IMR-90 (cell line): ENCODE data around the gene METTL8. TPM values are rescaled to one million over a fixed set of nuclear protein-coding genes. Genes with fewer than 3 reads are reported as not detected.

Source experiments
- ATAC-seq: fragments of 200-7000 bp; cut with Tn5 transposase; 2 replicates; pipeline ENCODE4 v1.9.1; 2020; ENCODE audit warnings: low read depth, mild to moderate bottlenecking, moderate library complexity
- BruUV-seq: library from RNA; stranded (reverse); fragments of 400-500 nt; replicated peaks from 2 replicates; lab custom pipeline; 2021; lab: Mats Ljungman, UMichigan
- CTCF ChIA-PET: fragments of 300-600 bp; formaldehyde crosslinking; extraction: SDS; loops from one replicate; lab custom pipeline; 2021; ENCODE audit warnings: antibody characterized with exemption; lab: Yijun Ruan, JAX
- POLR2A ChIA-PET: fragments of 300-600 bp; sonication (Branson Sonifier 250); formaldehyde crosslinking; loops from one replicate; lab custom pipeline; 2022; ENCODE audit warnings: antibody characterized with exemption; ENCODE audit not compliant: unreplicated experiment; lab: Charles Lee
- DNase-seq: peaks from one replicate; pipeline ENCODE4 v3.0.0; 2013
- H2AFZ ChIP-seq: replicated peaks from 2 replicates; pipeline ENCODE3; 2013; ENCODE audit warnings: low read length, mild to moderate bottlenecking; ENCODE audit not compliant: poor library complexity
- H2AK5ac ChIP-seq: 2 replicates; pipeline ENCODE4 v1.6.1; 2013; ENCODE audit warnings: low read depth, low read length, inconsistent platforms
- H2AK9ac ChIP-seq: replicated peaks from 2 replicates; pipeline ENCODE3; 2013; ENCODE audit warnings: mild to moderate bottlenecking, low read depth, low read length, moderate library complexity; ENCODE audit not compliant: poor library complexity
- H2BK120ac ChIP-seq: 2 replicates; pipeline ENCODE4 v1.6.1; 2013; ENCODE audit warnings: low read depth, low read length, inconsistent platforms
- H2BK15ac ChIP-seq: 3 replicates; pipeline ENCODE4 v1.6.1; 2013; ENCODE audit warnings: low read depth, low read length, inconsistent platforms
- H2BK20ac ChIP-seq: 2 replicates; pipeline ENCODE4 v1.6.1; 2013; ENCODE audit warnings: low read depth, mild to moderate bottlenecking, inconsistent platforms, low read length, moderate library complexity
- H2BK5ac ChIP-seq: 2 replicates; pipeline ENCODE4 v1.6.1; 2013; ENCODE audit warnings: mild to moderate bottlenecking, low read depth, low read length, inconsistent platforms; ENCODE audit not compliant: poor library complexity, severe bottlenecking
- H3K14ac ChIP-seq: replicated peaks from 2 replicates; pipeline ENCODE4 v1.6.1; 2013; ENCODE audit warnings: low read depth, low read length, inconsistent platforms
- H3K18ac ChIP-seq: 2 replicates; pipeline ENCODE4 v1.6.1; 2013; ENCODE audit warnings: low read depth, low read length, control low read depth
- H3K23ac ChIP-seq: 2 replicates; pipeline ENCODE4 v1.6.1; 2013; ENCODE audit warnings: low read depth, low read length, inconsistent platforms
- H3K27ac ChIP-seq: 2 replicates; pipeline ENCODE4 v1.5.1; 2013; ENCODE audit warnings: mild to moderate bottlenecking, control low read depth, low read length; ENCODE audit not compliant: insufficient read depth
- H3K27me3 ChIP-seq: 2 replicates; pipeline ENCODE4 v1.6.1; 2013; ENCODE audit warnings: low read length; ENCODE audit not compliant: control insufficient read depth, insufficient read depth
- H3K36me3 ChIP-seq: 2 replicates; pipeline ENCODE4 v1.6.1; 2013; ENCODE audit warnings: low read length, mixed read lengths; ENCODE audit not compliant: control insufficient read depth, insufficient read depth
- H3K4ac ChIP-seq: 2 replicates; pipeline ENCODE4 v1.6.1; 2013; ENCODE audit warnings: low read depth, low read length, inconsistent platforms
- H3K4me1 ChIP-seq: 2 replicates; pipeline ENCODE4 v1.6.1; 2013; ENCODE audit warnings: low read length, mixed read lengths; ENCODE audit not compliant: control insufficient read depth, insufficient read depth
- H3K4me2 ChIP-seq: 2 replicates; pipeline ENCODE4 v1.6.1; 2013; ENCODE audit warnings: low read depth, mild to moderate bottlenecking, control low read depth, low read length, moderate library complexity
- H3K4me3 ChIP-seq: 2 replicates; pipeline ENCODE4 v1.5.1; 2013; ENCODE audit warnings: low read depth, mild to moderate bottlenecking, control low read depth, low read length, moderate library complexity; ENCODE audit not compliant: insufficient read depth
- H3K56ac ChIP-seq: 2 replicates; pipeline ENCODE4 v1.6.1; 2013; ENCODE audit warnings: low read length, inconsistent platforms; ENCODE audit not compliant: insufficient read depth; ENCODE audit errors: extremely low read depth
- H3K79me1 ChIP-seq, 2 experiments: 2 replicates each; pipeline ENCODE4 v1.6.1; 2013; ENCODE audit warnings: low read length in 2 of 2, inconsistent platforms in 1 of 2, low read depth in 1 of 2
- H3K9ac ChIP-seq: 2 replicates; pipeline ENCODE4 v1.6.1; 2013; ENCODE audit warnings: low read depth, low read length, control low read depth
- H3K9me1 ChIP-seq: 2 replicates; pipeline ENCODE4 v1.6.1; 2013; ENCODE audit warnings: low read length, inconsistent platforms; ENCODE audit not compliant: insufficient read depth
- H3K9me3 ChIP-seq: 2 replicates; pipeline ENCODE4 v1.6.1; 2013; ENCODE audit warnings: low read length; ENCODE audit not compliant: control insufficient read depth, insufficient read depth
- H4K20me1 ChIP-seq: 2 replicates; pipeline ENCODE4 v1.6.1; 2013; ENCODE audit warnings: low read length, inconsistent platforms; ENCODE audit not compliant: insufficient read depth
- H4K5ac ChIP-seq: 2 replicates; pipeline ENCODE4 v1.6.1; 2013; ENCODE audit warnings: mild to moderate bottlenecking, low read depth, low read length, control low read depth
- H4K8ac ChIP-seq, 2 experiments: 2 replicates each; pipeline ENCODE4 v1.6.1; 2013; ENCODE audit warnings: low read depth in 2 of 2, low read length in 2 of 2, control low read depth in 1 of 2, inconsistent platforms in 1 of 2
- H4K91ac ChIP-seq: 2 replicates; pipeline ENCODE4 v1.6.1; 2013; ENCODE audit warnings: low read depth, low read length, inconsistent platforms; ENCODE audit not compliant: insufficient read depth
- BHLHE40 ChIP-seq: fragments of 150-350 bp; IDR thresholded peaks from 2 replicates; pipeline ENCODE4 v1.6.1; 2016; ENCODE audit warnings: mild to moderate bottlenecking, low read depth, low read length
- CEBPB ChIP-seq: IDR thresholded peaks from 2 replicates; pipeline ENCODE4 v1.6.1; 2012; ENCODE audit warnings: low read depth, low read length, improper control_type of control experiment
- FOS ChIP-seq: fragments of 150-350 bp; IDR thresholded peaks from 2 replicates; pipeline ENCODE4 v1.6.1; 2016; ENCODE audit warnings: low read depth, low read length
- MAZ ChIP-seq: IDR thresholded peaks from 2 replicates; pipeline ENCODE4 v1.6.1; 2012; ENCODE audit warnings: low read depth, mild to moderate bottlenecking, low read length, improper control_type of control experiment, moderate library complexity, borderline replicate concordance
- MXI1 ChIP-seq: IDR thresholded peaks from 2 replicates; pipeline ENCODE4 v1.6.1; 2012; ENCODE audit warnings: low read depth, mild to moderate bottlenecking, low read length, moderate library complexity, borderline replicate concordance
- RAD21 ChIP-seq: IDR thresholded peaks from 2 replicates; pipeline ENCODE4 v1.6.1; 2012; ENCODE audit warnings: low read length, improper control_type of control experiment
- RCOR1 ChIP-seq: IDR thresholded peaks from 2 replicates; pipeline ENCODE4 v1.6.1; 2012; ENCODE audit warnings: mild to moderate bottlenecking, low read length, improper control_type of control experiment; ENCODE audit not compliant: insufficient replicate concordance
- WGBS, 2 experiments: methylation state at CpG; one replicate each; pipeline versions ENCODE4 v1.1.5 to v1.1.7; 2013; ENCODE audit warnings: missing lambda C conversion rate in 2 of 2; ENCODE audit not compliant: insufficient read length in 1 of 2; ENCODE audit errors: extremely low coverage in 2 of 2; 5-methylcytosine and 5-hydroxymethylcytosine counted together
- dilution Hi-C: fragments of 300-500 bp; cut with HindIII; formaldehyde crosslinking; loops from one replicate; pipeline ENCODE4 v1.14.3; 2018; ENCODE audit warnings: low sequenced_read_pairs; ENCODE audit not compliant: unreplicated experiment
- in situ Hi-C: fragments of 300-500 bp; cut with MboI; formaldehyde crosslinking; loops from 3 replicates; pipeline ENCODE4 v1.14.3; 2019; ENCODE audit warnings: low sequenced_read_pairs, inconsistent platforms, mixed read lengths
- intact Hi-C: fragments of 100-400 bp; cut with micrococcal nuclease; formaldehyde crosslinking; loops from 2 replicates; pipeline ENCODE4 v1.10.0; 2022
- polyA plus RNA-seq, 3 experiments: library from polyadenylated mRNA; depleted of rRNA; stranded (reverse); fragments of >200 nt; gene quantifications; 2 replicates each; pipeline ENCODE4 v1.2.3, GENCODE V29; 2012; ENCODE audit warnings: low replicate concordance in 1 of 3
- total RNA-seq: library from RNA; depleted of rRNA; stranded (reverse); fragments of >200 nt; gene quantifications from 2 replicates; pipeline ENCODE4 v1.2.3, GENCODE V29; 2012
- TF ChIP-seq, protein P1 (sequence below): conservative IDR thresholded peaks from 2 replicates; pipeline ENCODE4 v1.5.1; 2012; ENCODE audit warnings: mild to moderate bottlenecking, low read depth, low read length, improper control_type of control experiment
- TF ChIP-seq, protein P2 (sequence below): fragments of 150-350 bp; IDR thresholded peaks from 2 replicates; pipeline ENCODE4 v1.6.1; 2017; ENCODE audit warnings: mild to moderate bottlenecking, antibody characterized with exemption, low read length, low read depth
- TF ChIP-seq, protein P3 (sequence below): fragments of 150-350 bp; IDR thresholded peaks from 2 replicates; pipeline ENCODE4 v1.6.1; 2016; ENCODE audit warnings: low read depth, mild to moderate bottlenecking, low read length, moderate library complexity, borderline replicate concordance

METTL8 gene
- total and polyA plus RNA-seq, 2 of the 4 experiments (the other 2 are of a cell fraction) = 6.9 to 10.6 TPM

DNA sequence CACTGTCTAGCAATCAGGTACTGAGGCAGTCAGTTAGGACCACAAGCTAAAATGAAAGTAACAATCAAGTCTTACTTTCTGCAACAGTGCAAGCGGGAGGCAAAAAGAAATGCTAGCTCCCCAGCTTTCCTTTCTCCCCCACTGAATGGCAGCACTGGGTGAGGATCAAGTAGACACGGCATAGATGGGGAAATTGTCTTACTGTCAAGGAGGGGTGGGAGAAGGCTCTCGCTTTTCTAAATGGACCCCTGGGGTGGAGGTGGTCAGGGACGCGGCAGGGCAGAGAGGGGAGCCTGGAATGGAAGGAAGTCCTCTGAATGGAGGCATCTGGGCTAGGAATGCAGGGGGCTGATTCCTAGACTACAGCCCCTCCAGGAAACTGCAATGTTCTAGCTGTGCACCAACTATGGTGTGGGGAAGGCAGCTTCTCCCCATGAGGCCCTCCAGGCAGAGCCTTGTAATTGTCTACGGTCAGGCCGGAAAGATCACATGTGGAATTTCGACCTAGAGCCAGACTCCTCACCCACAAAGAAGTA is 24.3 kb downstream of the METTL8 start (continued):
- no peak for TF ChIP-seq CEBPB

DNA sequence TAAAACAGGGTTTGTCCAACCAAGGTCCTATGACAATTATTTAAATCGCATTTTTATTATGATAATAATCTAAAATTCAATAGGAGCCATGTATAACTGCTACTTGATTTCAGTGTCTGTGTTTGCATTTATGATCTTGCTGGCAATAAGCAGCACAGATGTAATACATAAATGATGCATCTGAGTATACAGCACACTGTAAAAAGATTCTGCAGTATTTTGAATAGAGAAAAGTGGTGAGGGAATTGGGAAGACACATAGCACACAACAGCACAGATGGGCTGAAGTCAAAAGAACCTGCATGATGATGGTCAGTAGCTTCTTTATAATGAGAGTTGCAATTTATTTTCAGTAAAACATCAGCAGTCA is 26.1 kb downstream of the METTL8 start:
- no peak overlapping the region for H3K9ac ChIP-seq
- no peak overlapping the region for H2BK120ac ChIP-seq
- no peak overlapping the region for H2BK5ac ChIP-seq
- ChIA-PET CTCF (interaction anchor here (0.6 kb wide), 1 partner anchor 283 kb away, joined by 5 read pairs; no protein-coding TSS in a partner anchor), POLR2A (no interaction called here)
- no peak overlapping the region for H4K5ac ChIP-seq
- peaks cover 14% of the 10 kb centered on the region for H3K4me1 ChIP-seq
- H4K20me1 ChIP-seq = no peaks in the 10 kb centered on the region
- no peak overlapping the region for H3K4me2 ChIP-seq
- no peak overlapping the region for H3K27ac ChIP-seq
- dilution Hi-C loops = no loop called here
- H3K18ac ChIP-seq = no peak overlapping the region
- H3K36me3 ChIP-seq = no peaks in the 10 kb centered on the region
- no peak overlapping the region for H3K4ac ChIP-seq
- H2BK20ac ChIP-seq = no peak overlapping the region
- H2AK5ac ChIP-seq = no peak overlapping the region
- intact Hi-C loops = no loop called here
- no peak overlapping the region for H4K8ac ChIP-seq
- no peak for ATAC-seq
- no peak overlapping the region for H3K4me3 ChIP-seq
- no peak overlapping the region for H2AFZ ChIP-seq
- H2AK9ac ChIP-seq = no peak overlapping the region
- WGBS, 2 experiments = no CpG with 5 or more reads among the region's 1 CpG
- DNase-seq = no peak
- H3K23ac ChIP-seq = no peak overlapping the region
- TF ChIP-seq RCOR1 = no peak
- TF ChIP-seq MAZ = no peak
- TF ChIP-seq, protein P1, sequence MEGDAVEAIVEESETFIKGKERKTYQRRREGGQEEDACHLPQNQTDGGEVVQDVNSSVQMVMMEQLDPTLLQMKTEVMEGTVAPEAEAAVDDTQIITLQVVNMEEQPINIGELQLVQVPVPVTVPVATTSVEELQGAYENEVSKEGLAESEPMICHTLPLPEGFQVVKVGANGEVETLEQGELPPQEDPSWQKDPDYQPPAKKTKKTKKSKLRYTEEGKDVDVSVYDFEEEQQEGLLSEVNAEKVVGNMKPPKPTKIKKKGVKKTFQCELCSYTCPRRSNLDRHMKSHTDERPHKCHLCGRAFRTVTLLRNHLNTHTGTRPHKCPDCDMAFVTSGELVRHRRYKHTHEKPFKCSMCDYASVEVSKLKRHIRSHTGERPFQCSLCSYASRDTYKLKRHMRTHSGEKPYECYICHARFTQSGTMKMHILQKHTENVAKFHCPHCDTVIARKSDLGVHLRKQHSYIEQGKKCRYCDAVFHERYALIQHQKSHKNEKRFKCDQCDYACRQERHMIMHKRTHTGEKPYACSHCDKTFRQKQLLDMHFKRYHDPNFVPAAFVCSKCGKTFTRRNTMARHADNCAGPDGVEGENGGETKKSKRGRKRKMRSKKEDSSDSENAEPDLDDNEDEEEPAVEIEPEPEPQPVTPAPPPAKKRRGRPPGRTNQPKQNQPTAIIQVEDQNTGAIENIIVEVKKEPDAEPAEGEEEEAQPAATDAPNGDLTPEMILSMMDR = no peak
- TF ChIP-seq RAD21 = no peak
- TF ChIP-seq BHLHE40 = no peak
- TF ChIP-seq, protein P2, sequence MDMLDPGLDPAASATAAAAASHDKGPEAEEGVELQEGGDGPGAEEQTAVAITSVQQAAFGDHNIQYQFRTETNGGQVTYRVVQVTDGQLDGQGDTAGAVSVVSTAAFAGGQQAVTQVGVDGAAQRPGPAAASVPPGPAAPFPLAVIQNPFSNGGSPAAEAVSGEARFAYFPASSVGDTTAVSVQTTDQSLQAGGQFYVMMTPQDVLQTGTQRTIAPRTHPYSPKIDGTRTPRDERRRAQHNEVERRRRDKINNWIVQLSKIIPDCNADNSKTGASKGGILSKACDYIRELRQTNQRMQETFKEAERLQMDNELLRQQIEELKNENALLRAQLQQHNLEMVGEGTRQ = no peak
- TF ChIP-seq FOS = no peak
- TF ChIP-seq, protein P3, sequence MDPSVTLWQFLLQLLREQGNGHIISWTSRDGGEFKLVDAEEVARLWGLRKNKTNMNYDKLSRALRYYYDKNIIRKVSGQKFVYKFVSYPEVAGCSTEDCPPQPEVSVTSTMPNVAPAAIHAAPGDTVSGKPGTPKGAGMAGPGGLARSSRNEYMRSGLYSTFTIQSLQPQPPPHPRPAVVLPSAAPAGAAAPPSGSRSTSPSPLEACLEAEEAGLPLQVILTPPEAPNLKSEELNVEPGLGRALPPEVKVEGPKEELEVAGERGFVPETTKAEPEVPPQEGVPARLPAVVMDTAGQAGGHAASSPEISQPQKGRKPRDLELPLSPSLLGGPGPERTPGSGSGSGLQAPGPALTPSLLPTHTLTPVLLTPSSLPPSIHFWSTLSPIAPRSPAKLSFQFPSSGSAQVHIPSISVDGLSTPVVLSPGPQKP = no peak
- no peak for TF ChIP-seq MXI1
- in situ Hi-C loops = no loop called here
- peaks cover 6% of the 10 kb centered on the region for H3K9me1 ChIP-seq
- peaks cover 18 to 33% of the 10 kb centered on the region in 2 experiments; a peak in 2 of 4 replicates for H3K79me1 ChIP-seq
- no TSS peak for BruUV-seq
- no peak overlapping the region for H3K56ac ChIP-seq
- H3K27me3 ChIP-seq = no peaks in the 10 kb centered on the region
- H2BK15ac ChIP-seq = no peak overlapping the region
- no peak overlapping the region for H4K91ac ChIP-seq
- H3K14ac ChIP-seq = no peak overlapping the region
- H3K9me3 ChIP-seq = no peaks in the 10 kb centered on the region
